GM12878 (cell line): ENCODE results near the gene RCC2. TPM values are rescaled to one million over a fixed set of nuclear protein-coding genes. Genes with fewer than 3 reads are reported as not detected.

Experiments
- ATAC-seq: fragments of 200-7000 bp; cut with Tn5 transposase; 3 replicates; pipeline ENCODE4 v1.9.1; 2020; ENCODE audit warnings: mild to moderate bottlenecking, moderate library complexity
- BruUV-seq: library from RNA; stranded (reverse); fragments of 400-500 nt; replicated peaks from 2 replicates; lab custom pipeline; 2021; lab: Mats Ljungman, UMichigan
- CTCF ChIA-PET: fragments of 300-600 bp; sonication (Branson Sonifier 250); formaldehyde crosslinking; extraction: SDS; loops from one replicate; lab custom pipeline; 2021; ENCODE audit warnings: inconsistent platforms; lab: Yijun Ruan, JAX
- POLR2A ChIA-PET: fragments of 350-600 bp; formaldehyde crosslinking; extraction: SDS; loops from one replicate; lab custom pipeline; 2021; ENCODE audit warnings: inconsistent platforms; lab: Charles Lee
- RAD21 ChIA-PET: fragments of 300-600 bp; sonication (Branson Sonifier 250); formaldehyde crosslinking; loops from one replicate; lab custom pipeline; 2023; ENCODE audit warnings: antibody characterized with exemption; ENCODE audit not compliant: unreplicated experiment; lab: Charles Lee
- SMC1A ChIA-PET: fragments of 300-600 bp; sonication (Branson Sonifier 250); formaldehyde crosslinking; loops from one replicate; lab custom pipeline; 2023; ENCODE audit not compliant: unreplicated experiment, uncharacterized antibody; lab: Charles Lee
- DNase-seq: peaks from one replicate; pipeline ENCODE4 v3.0.0-alpha.2; 2011; ENCODE audit warnings: low read depth, low spot score
- FAIRE-seq: peaks from 3 replicates; lab custom pipeline; 2011; peaks lifted over from hg19 to GRCh38; lab: Jason Lieb, UNC
- H2AFZ ChIP-seq: 2 replicates; pipeline ENCODE4 v1.6.0; 2011; ENCODE audit warnings: low read depth, low read length, control low read depth; ENCODE audit not compliant: control insufficient read depth
- H3K27ac ChIP-seq: 2 replicates; pipeline ENCODE4 v1.5.1; 2011; ENCODE audit warnings: control low read depth; ENCODE audit not compliant: control insufficient read depth, insufficient read depth
- H3K27me3 ChIP-seq, 2 experiments: replicated peaks in 1 of 2; 2 replicates each; pipeline versions ENCODE4 v1.6.0 to v1.6.1; 2011; ENCODE audit warnings: low read length in 1 of 2; ENCODE audit not compliant: control insufficient read depth in 2 of 2, insufficient read depth in 2 of 2
- H3K36me3 ChIP-seq, 2 experiments: 2 replicates each; pipeline ENCODE4 v1.5.1; 2011; ENCODE audit warnings: low read length in 1 of 2; ENCODE audit not compliant: control insufficient read depth in 2 of 2, insufficient read depth in 2 of 2
- H3K4me1 ChIP-seq: 2 replicates; pipeline ENCODE4 v1.6.1; 2011; ENCODE audit warnings: mild to moderate bottlenecking, low read length, moderate library complexity, mixed read lengths; ENCODE audit not compliant: control insufficient read depth, insufficient read depth
- H3K4me2 ChIP-seq: 2 replicates; pipeline ENCODE4 v1.6.0; 2011; ENCODE audit warnings: control low read depth; ENCODE audit not compliant: control insufficient read depth, insufficient read depth
- H3K4me3 ChIP-seq: fragments of 200-600 bp; sonication (generic); 2 replicates; pipeline ENCODE4 v1.5.1; 2016
- H3K79me2 ChIP-seq: 2 replicates; pipeline ENCODE4 v1.6.0; 2011; ENCODE audit warnings: low read length; ENCODE audit not compliant: control insufficient read depth, insufficient read depth
- H3K9ac ChIP-seq: 2 replicates; pipeline ENCODE4 v1.8.0; 2011; ENCODE audit warnings: low read length, control low read depth, mixed read lengths; ENCODE audit not compliant: control insufficient read depth, insufficient read depth
- H3K9me3 ChIP-seq: replicated peaks from 3 replicates; pipeline ENCODE4 v1.5.1; 2011; ENCODE audit warnings: mild to moderate bottlenecking, low read length; ENCODE audit not compliant: control insufficient read depth, insufficient read depth
- H4K20me1 ChIP-seq: 2 replicates; pipeline ENCODE4 v1.6.0; 2011; ENCODE audit not compliant: control insufficient read depth, insufficient read depth
- BRCA1 ChIP-seq: IDR thresholded peaks from 2 replicates; pipeline ENCODE4 v1.6.1; 2011; ENCODE audit warnings: low read depth, low read length, improper control_type of control experiment
- DPF2 ChIP-seq: fragments of 450-650 bp; IDR thresholded peaks from 2 replicates; pipeline ENCODE4 v1.6.1; 2017; ENCODE audit warnings: mild to moderate bottlenecking
- EED ChIP-seq: sonication (generic); IDR thresholded peaks from 2 replicates; pipeline ENCODE4 v1.6.1; 2016; ENCODE audit warnings: antibody characterized with exemption, low read depth
- ELK1 ChIP-seq: IDR thresholded peaks from 2 replicates; pipeline ENCODE4 v1.6.1; 2012; ENCODE audit warnings: low read depth, low read length, improper control_type of control experiment
- FOXK2 ChIP-seq: fragments of 450-650 bp; IDR thresholded peaks from 2 replicates; pipeline ENCODE4 v1.6.1; 2017; ENCODE audit warnings: mild to moderate bottlenecking, moderate library complexity
- GATAD2B ChIP-seq: fragments of 450-650 bp; conservative IDR thresholded peaks from 2 replicates; pipeline ENCODE4 v1.6.1; 2017; ENCODE audit warnings: low read depth, mild to moderate bottlenecking, moderate library complexity
- JUND ChIP-seq: IDR thresholded peaks from 2 replicates; pipeline ENCODE4 v1.6.1; 2012; ENCODE audit warnings: low read depth, mild to moderate bottlenecking, low read length, improper control_type of control experiment, moderate library complexity
- MTA2 ChIP-seq: fragments of 450-650 bp; IDR thresholded peaks from 2 replicates; pipeline ENCODE4 v1.6.1; 2016; ENCODE audit warnings: low read depth, mild to moderate bottlenecking, moderate library complexity
- NKRF ChIP-seq: fragments of 450-650 bp; conservative IDR thresholded peaks from 2 replicates; pipeline ENCODE4 v1.6.1; 2017; ENCODE audit warnings: mild to moderate bottlenecking, moderate library complexity
- RCOR1 ChIP-seq: conservative IDR thresholded peaks from 2 replicates; pipeline ENCODE4 v1.6.1; 2012; ENCODE audit warnings: low read depth, low read length, improper control_type of control experiment
- SUZ12 ChIP-seq: fragments of 200-600 bp; sonication (generic); IDR thresholded peaks from one replicate; pipeline ENCODE4 v1.6.1; 2018; ENCODE audit warnings: antibody characterized with exemption, mild to moderate bottlenecking; ENCODE audit not compliant: unreplicated experiment
- TBL1XR1 ChIP-seq: IDR thresholded peaks from 2 replicates; pipeline ENCODE4 v1.6.1; 2012; ENCODE audit warnings: low read depth, low read length, improper control_type of control experiment
- WGBS: methylation state at CpG from one replicate; pipeline ENCODE4 v1.1.6; 2016; ENCODE audit warnings: low lambda C conversion rate; ENCODE audit not compliant: insufficient replicate concordance, insufficient coverage; ENCODE audit errors: missing lambda C conversion rate; 5-methylcytosine and 5-hydroxymethylcytosine counted together
- in situ Hi-C: fragments of 300-500 bp; cut with MboI; formaldehyde crosslinking; loops from 9 replicates; pipeline ENCODE4 v1.14.3; 2018; ENCODE audit warnings: mixed read lengths
- intact Hi-C: fragments of 100-400 bp; cut with micrococcal nuclease; formaldehyde crosslinking; loops from one replicate; pipeline ENCODE4 v1.14.2; 2022; ENCODE audit not compliant: unreplicated experiment
- polyA plus RNA-seq, 11 experiments: library from polyadenylated mRNA; depleted of rRNA in 4 of 11; unstranded in 6 of 11; stranded (reverse) in 5 of 11; fragments of >200 nt; fragmentation: Nextera tagmentation in 4 of 11; fragmentation: Illumina TruSeq in 1 of 11; extraction: Ambion mirVana in 4 of 11; extraction: Trizol in 1 of 11; gene quantifications; 1 replicate in 1 of 11; 2 replicates in 10 of 11; pipeline versions ENCODE4 v1.2.1 to v1.2.3, GENCODE V29; 2011 to 2016; ENCODE audit warnings: inconsistent platforms in 2 of 11, missing spikeins in 2 of 11, low read depth in 1 of 11
- total RNA-seq, 4 experiments: library from RNA; depleted of rRNA in 3 of 4; stranded (reverse); fragments of >200 nt in 3 of 4; fragmentation: Illumina TruSeq in 1 of 4; extraction: Trizol in 1 of 4; gene quantifications; 2 replicates each; pipeline versions ENCODE4 v1.2.1 to v1.2.3, GENCODE V29; 2013 to 2021
- TF ChIP-seq, protein P1 (sequence below): IDR thresholded peaks from 2 replicates; pipeline ENCODE4 v1.6.1; 2012; ENCODE audit warnings: mild to moderate bottlenecking, low read depth, low read length

Gene RCC2
- total and polyA plus RNA-seq, 10 of the 15 experiments (the other 5 are each of a cell fraction or from before 2014, with no cell fraction given): 10.7 to 176 (median 85.5) TPM

DNA sequence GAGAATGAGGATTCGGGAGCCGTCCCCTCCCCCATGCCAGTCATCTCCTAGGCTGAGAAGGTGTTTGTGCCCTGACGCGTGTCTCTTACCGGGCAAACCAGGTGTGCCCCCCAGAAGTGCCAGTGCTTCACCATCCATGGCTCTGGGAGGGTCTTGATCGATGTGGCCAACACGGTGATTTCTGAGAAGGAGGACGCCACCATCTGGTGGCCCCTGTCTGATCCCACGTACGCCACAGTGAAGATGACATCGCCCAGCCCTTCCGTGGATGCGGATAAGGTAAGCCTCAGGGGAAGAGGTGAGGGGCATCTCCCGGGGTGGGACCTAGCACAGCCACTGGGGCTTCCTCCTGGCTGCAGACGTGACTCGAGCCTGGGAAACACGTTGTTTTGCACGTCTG lies 66.5 kb downstream of the RCC2 start:
- no peak for FAIRE-seq
- Histone ChIP-seq H3K36me3 (no peaks in the 10 kb centered on the region), H3K27ac (no peak overlapping the region), H2AFZ (no peak overlapping the region), H3K4me2 (no peak overlapping the region), H3K9ac (no peak overlapping the region), H3K4me3 (no peak overlapping the region), H4K20me1 (no peaks in the 10 kb centered on the region), H3K27me3 (peaks cover 2 to 3% of the 10 kb centered on the region in 2 experiments; a peak in 2 of 4 replicates), H3K9me3 (no peaks in the 10 kb centered on the region), H3K4me1 (no peaks in the 10 kb centered on the region), H3K79me2 (no peaks in the 10 kb centered on the region)
- WGBS: 42% methylated on average over 18 of the region's 18 CpGs
- intact Hi-C loops (no loop called here), in situ Hi-C loops (no loop called here)
- ChIA-PET RAD21 (no interaction called here), SMC1A (no interaction called here), POLR2A (no interaction called here), CTCF (no interaction called here)
- ATAC-seq: no peak
- BruUV-seq: no TSS peak
- TF ChIP-seq DPF2 (no peak), MTA2 (no peak), JUND (no peak), EED (no peak), RCOR1 (no peak), NKRF (no peak)
- DNase-seq: no peak

DNA sequence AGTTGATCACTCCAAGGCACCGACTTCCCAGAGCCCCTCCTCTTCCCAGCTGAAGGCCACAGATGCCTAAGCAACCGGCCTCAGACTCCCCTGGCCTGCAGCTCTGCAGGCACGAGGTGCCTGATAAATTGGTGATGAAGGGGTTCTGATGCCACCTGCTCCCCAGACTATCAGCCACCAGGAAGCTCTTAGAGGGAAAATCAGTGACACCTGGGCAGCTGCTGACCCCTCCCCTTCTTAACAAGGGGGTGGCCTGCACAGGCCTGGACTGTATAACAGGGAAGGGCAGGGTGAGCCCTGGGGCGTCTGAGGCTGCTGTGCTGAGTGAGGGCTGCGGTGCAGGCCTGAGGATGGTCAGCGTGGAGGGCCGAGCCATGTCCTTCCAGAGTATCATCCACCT lies 67.6 kb downstream of the RCC2 start, which contains the start of gene PADI6:
PADI6 (plus strand) TSS at position 301 of the 400 bp plus-strand sequence; CDS start at position 351, 50 bp downstream.
- Histone ChIP-seq H2AFZ (no peak within 1 kb of the TSS), H3K9me3 (no peaks in the 10 kb centered on the region), H3K4me2 (no peak within 1 kb of the TSS), H3K9ac (no peak within 1 kb of the TSS), H3K4me1 (no peaks in the 10 kb centered on the region), H3K36me3 (no peaks in the 10 kb centered on the region), H4K20me1 (no peaks in the 10 kb centered on the region), H3K4me3 (no peak within 1 kb of the TSS), H3K27me3 (peaks cover 0 to 1% of the 10 kb centered on the region in 2 experiments; a peak in 1 of 4 replicates), H3K79me2 (no peaks in the 10 kb centered on the region), H3K27ac (no peak within 1 kb of the TSS)
- no peak for ATAC-seq
- FAIRE-seq: no peak
- intact Hi-C loops (no loop called here), in situ Hi-C loops (no loop called here)
- RAD21 ChIA-PET: no interaction called here
- POLR2A ChIA-PET: no interaction called here
- DNase-seq: no peak
- SMC1A ChIA-PET: no interaction called here
- under 1% methylated on average over 7 of the region's 7 CpGs for WGBS
- no TSS peak for BruUV-seq
- CTCF ChIA-PET: no interaction called here
- no peak for TF ChIP-seq BRCA1
- TF ChIP-seq FOXK2: no peak
- no peak for TF ChIP-seq GATAD2B
- TF ChIP-seq TBL1XR1: no peak
- TF ChIP-seq, protein P1, sequence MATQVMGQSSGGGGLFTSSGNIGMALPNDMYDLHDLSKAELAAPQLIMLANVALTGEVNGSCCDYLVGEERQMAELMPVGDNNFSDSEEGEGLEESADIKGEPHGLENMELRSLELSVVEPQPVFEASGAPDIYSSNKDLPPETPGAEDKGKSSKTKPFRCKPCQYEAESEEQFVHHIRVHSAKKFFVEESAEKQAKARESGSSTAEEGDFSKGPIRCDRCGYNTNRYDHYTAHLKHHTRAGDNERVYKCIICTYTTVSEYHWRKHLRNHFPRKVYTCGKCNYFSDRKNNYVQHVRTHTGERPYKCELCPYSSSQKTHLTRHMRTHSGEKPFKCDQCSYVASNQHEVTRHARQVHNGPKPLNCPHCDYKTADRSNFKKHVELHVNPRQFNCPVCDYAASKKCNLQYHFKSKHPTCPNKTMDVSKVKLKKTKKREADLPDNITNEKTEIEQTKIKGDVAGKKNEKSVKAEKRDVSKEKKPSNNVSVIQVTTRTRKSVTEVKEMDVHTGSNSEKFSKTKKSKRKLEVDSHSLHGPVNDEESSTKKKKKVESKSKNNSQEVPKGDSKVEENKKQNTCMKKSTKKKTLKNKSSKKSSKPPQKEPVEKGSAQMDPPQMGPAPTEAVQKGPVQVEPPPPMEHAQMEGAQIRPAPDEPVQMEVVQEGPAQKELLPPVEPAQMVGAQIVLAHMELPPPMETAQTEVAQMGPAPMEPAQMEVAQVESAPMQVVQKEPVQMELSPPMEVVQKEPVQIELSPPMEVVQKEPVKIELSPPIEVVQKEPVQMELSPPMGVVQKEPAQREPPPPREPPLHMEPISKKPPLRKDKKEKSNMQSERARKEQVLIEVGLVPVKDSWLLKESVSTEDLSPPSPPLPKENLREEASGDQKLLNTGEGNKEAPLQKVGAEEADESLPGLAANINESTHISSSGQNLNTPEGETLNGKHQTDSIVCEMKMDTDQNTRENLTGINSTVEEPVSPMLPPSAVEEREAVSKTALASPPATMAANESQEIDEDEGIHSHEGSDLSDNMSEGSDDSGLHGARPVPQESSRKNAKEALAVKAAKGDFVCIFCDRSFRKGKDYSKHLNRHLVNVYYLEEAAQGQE: no peak
- TF ChIP-seq ELK1: no peak
- no peak for TF ChIP-seq SUZ12
